Measurements from ENCODE around the gene CSNK1A1. TPM values are rescaled to one million over a fixed set of nuclear protein-coding genes. Genes with fewer than 3 reads are reported as not detected.
"Not testable (repeated sequence)": the region's sequence is repeated elsewhere in the genome, so short reads cannot be mapped to it uniquely, and the experiment has no call there.

The CSNK1A1 gene
- total RNA-seq (234 TPM), polyA plus RNA-seq (100 to 1,000 TPM; 134 to 152 (median 147) TPM)

- ATAC-seq (ENCODE audit: low read depth in 2 of 2) (peak; percentile 87 to 90), DNase-seq (peak; percentile 98 to 99 (median 98))
- peaks cover 23% of the 10 kb centered on the region for H3K36me3 Mint-ChIP-seq
- Histone ChIP-seq H3K27me3 (ENCODE audit: control insufficient read depth, insufficient read depth, low read length) (no peaks in the 10 kb centered on the region), H3K27ac (ENCODE audit: insufficient read depth, low read length, poor library complexity, severe bottlenecking) (peak within 1 kb of the TSS; percentile 97), H3K36me3 (ENCODE audit: control insufficient read depth, insufficient read depth, low read length) (peaks cover 13% of the 10 kb centered on the region), H3K4me1 (ENCODE audit: control insufficient read depth, insufficient read depth, low read length, poor library complexity, severe bottlenecking) (peaks cover 34% of the 10 kb centered on the region), H3K9me3 (ENCODE audit: control insufficient read depth in 2 of 2, low read length in 2 of 2) (no peaks in the 10 kb centered on the region), H3K4me3 (ENCODE audit: low read depth, low read length) (peak within 1 kb of the TSS; percentile 94)
- H3K4me1 Mint-ChIP-seq = peaks cover 18 to 38% (median 26%) of the 10 kb centered on the region in 4 donors
- H3K27ac Mint-ChIP-seq = peak within 1 kb of the TSS; percentile 99
- H3K4me3 Mint-ChIP-seq = peak within 1 kb of the TSS; percentile 96 to 100 (median 100)
- peaks cover 5% of the 10 kb centered on the region for H3K27me3 Mint-ChIP-seq
- H3K9me3 Mint-ChIP-seq = no peaks in the 10 kb centered on the region
These were observed at the start of gene CSNK1A1 for GRCh38 chr5:149551227-149552037. Gene CSNK1A1, minus strand, starts transcription at chr5:149551439. Its CDS starts 475 bp downstream, at chr5:149550964.

- no peaks in the 10 kb centered on the region for H3K9me3 ChIP-seq (ENCODE audit: control insufficient read depth in 2 of 2, low read length in 2 of 2)
- Mint-ChIP-seq H3K27me3 (no peaks in the 10 kb centered on the region), H3K27ac (no peak overlapping the region), H3K4me1 (peaks cover 0 to 7% (median 2%) of the 10 kb centered on the region in 4 donors), H3K4me3 (no peak overlapping the region), H3K9me3 (peaks cover 0 to 4% (median 0%) of the 10 kb centered on the region in 7 donors), H3K36me3 (peaks cover 3% of the 10 kb centered on the region)
- no peaks in the 10 kb centered on the region for H3K36me3 ChIP-seq (ENCODE audit: control insufficient read depth, insufficient read depth, low read length)
- H3K4me1 ChIP-seq (ENCODE audit: control insufficient read depth, insufficient read depth, low read length, poor library complexity, severe bottlenecking) = peaks cover 1% of the 10 kb centered on the region
- no peak for DNase-seq
- ATAC-seq (ENCODE audit: low read depth in 2 of 2) = no peak
- no peak overlapping the region for H3K4me3 ChIP-seq (ENCODE audit: low read depth, low read length)
- no peaks in the 10 kb centered on the region for H3K27me3 ChIP-seq (ENCODE audit: control insufficient read depth, insufficient read depth, low read length)
- H3K27ac ChIP-seq (ENCODE audit: insufficient read depth, low read length, poor library complexity, severe bottlenecking) = no peak overlapping the region
These were observed 49.7 kb upstream of the CSNK1A1 start for GRCh38 chr5:149600932-149601331.

GRCh38 chr5:149599375-149599774 is 48.1 kb upstream of the CSNK1A1 start:
- H3K4me1 Mint-ChIP-seq = peaks cover 0 to 6% (median 0%) of the 10 kb centered on the region in 4 donors
- no peak for ATAC-seq (ENCODE audit: low read depth in 2 of 2)
- no peaks in the 10 kb centered on the region for H3K27me3 Mint-ChIP-seq
- H3K27ac ChIP-seq (ENCODE audit: insufficient read depth, low read length, poor library complexity, severe bottlenecking) = no peak overlapping the region
- H3K27ac Mint-ChIP-seq = no peak overlapping the region
- H3K27me3 ChIP-seq (ENCODE audit: control insufficient read depth, insufficient read depth, low read length) = no peaks in the 10 kb centered on the region
- H3K4me1 ChIP-seq (ENCODE audit: control insufficient read depth, insufficient read depth, low read length, poor library complexity, severe bottlenecking) = no peaks in the 10 kb centered on the region
- H3K9me3 Mint-ChIP-seq = peaks cover 0 to 4% (median 0%) of the 10 kb centered on the region in 7 donors
- H3K4me3 Mint-ChIP-seq = no peak overlapping the region
- H3K9me3 ChIP-seq (ENCODE audit: control insufficient read depth in 2 of 2, low read length in 2 of 2) = no peaks in the 10 kb centered on the region
- no peak overlapping the region for H3K4me3 ChIP-seq (ENCODE audit: low read depth, low read length)
- H3K36me3 Mint-ChIP-seq = peaks cover 3% of the 10 kb centered on the region
- H3K36me3 ChIP-seq (ENCODE audit: control insufficient read depth, insufficient read depth, low read length) = no peaks in the 10 kb centered on the region
- DNase-seq = no peak

GRCh38 chr5:149598966-149599365 is 47.7 kb upstream of the CSNK1A1 start:
- peaks cover 0 to 6% (median 0%) of the 10 kb centered on the region in 4 donors for H3K4me1 Mint-ChIP-seq
- ATAC-seq (ENCODE audit: low read depth in 2 of 2) (no peak), DNase-seq (no peak)
- peaks cover 0 to 4% (median 0%) of the 10 kb centered on the region in 7 donors for H3K9me3 Mint-ChIP-seq
- no peaks in the 10 kb centered on the region for H3K4me1 ChIP-seq (ENCODE audit: control insufficient read depth, insufficient read depth, low read length, poor library complexity, severe bottlenecking)
- H3K9me3 ChIP-seq (ENCODE audit: control insufficient read depth in 2 of 2, low read length in 2 of 2) = no peaks in the 10 kb centered on the region
- no peak overlapping the region for H3K4me3 ChIP-seq (ENCODE audit: low read depth, low read length)
- no peak overlapping the region for H3K27ac Mint-ChIP-seq
- H3K4me3 Mint-ChIP-seq = no peak overlapping the region
- H3K36me3 ChIP-seq (ENCODE audit: control insufficient read depth, insufficient read depth, low read length) = no peaks in the 10 kb centered on the region
- no peak overlapping the region for H3K27ac ChIP-seq (ENCODE audit: insufficient read depth, low read length, poor library complexity, severe bottlenecking)
- H3K27me3 Mint-ChIP-seq = no peaks in the 10 kb centered on the region
- H3K27me3 ChIP-seq (ENCODE audit: control insufficient read depth, insufficient read depth, low read length) = no peaks in the 10 kb centered on the region
- H3K36me3 Mint-ChIP-seq = peaks cover 3% of the 10 kb centered on the region

GRCh38 chr5:149598234-149598633 is 47.0 kb upstream of the CSNK1A1 start:
- not testable (repeated sequence) for H3K9me3 ChIP-seq (ENCODE audit: control insufficient read depth in 2 of 2, low read length in 2 of 2); H3K27me3 Mint-ChIP-seq; H3K36me3 ChIP-seq (ENCODE audit: control insufficient read depth, insufficient read depth, low read length); H3K4me3 Mint-ChIP-seq; H3K4me1 Mint-ChIP-seq; H3K4me1 ChIP-seq (ENCODE audit: control insufficient read depth, insufficient read depth, low read length, poor library complexity, severe bottlenecking); H3K27ac ChIP-seq (ENCODE audit: insufficient read depth, low read length, poor library complexity, severe bottlenecking); H3K36me3 Mint-ChIP-seq; DNase-seq; H3K27me3 ChIP-seq (ENCODE audit: control insufficient read depth, insufficient read depth, low read length); ATAC-seq (ENCODE audit: low read depth in 2 of 2); H3K9me3 Mint-ChIP-seq; H3K27ac Mint-ChIP-seq; H3K4me3 ChIP-seq (ENCODE audit: low read depth, low read length)

GRCh38 chr5:149597618-149598017 is 46.4 kb upstream of the CSNK1A1 start:
- Mint-ChIP-seq H3K9me3 (peaks cover 0 to 4% (median 0%) of the 10 kb centered on the region in 7 donors), H3K4me1 (peaks cover 0 to 6% (median 0%) of the 10 kb centered on the region in 4 donors), H3K27me3 (no peaks in the 10 kb centered on the region), H3K27ac (no peak overlapping the region), H3K36me3 (peaks cover 3% of the 10 kb centered on the region), H3K4me3 (no peak overlapping the region)
- Histone ChIP-seq H3K4me1 (ENCODE audit: control insufficient read depth, insufficient read depth, low read length, poor library complexity, severe bottlenecking) (no peaks in the 10 kb centered on the region), H3K36me3 (ENCODE audit: control insufficient read depth, insufficient read depth, low read length) (no peaks in the 10 kb centered on the region), H3K27me3 (ENCODE audit: control insufficient read depth, insufficient read depth, low read length) (no peaks in the 10 kb centered on the region), H3K27ac (ENCODE audit: insufficient read depth, low read length, poor library complexity, severe bottlenecking) (no peak overlapping the region), H3K9me3 (ENCODE audit: control insufficient read depth in 2 of 2, low read length in 2 of 2) (no peaks in the 10 kb centered on the region), H3K4me3 (ENCODE audit: low read depth, low read length) (no peak overlapping the region)
- no peak for ATAC-seq (ENCODE audit: low read depth in 2 of 2)
- DNase-seq = no peak

- DNase-seq (no peak), ATAC-seq (ENCODE audit: low read depth in 2 of 2) (no peak)
- Mint-ChIP-seq H3K4me1 (peaks cover 0 to 6% (median 2%) of the 10 kb centered on the region in 4 donors), H3K4me3 (no peak overlapping the region), H3K27me3 (peaks cover 6% of the 10 kb centered on the region), H3K36me3 (peaks cover 3% of the 10 kb centered on the region), H3K27ac (no peak overlapping the region), H3K9me3 (peaks cover 0 to 4% (median 0%) of the 10 kb centered on the region in 7 donors)
- H3K36me3 ChIP-seq (ENCODE audit: control insufficient read depth, insufficient read depth, low read length) = no peaks in the 10 kb centered on the region
- H3K4me3 ChIP-seq (ENCODE audit: low read depth, low read length) = no peak overlapping the region
- H3K9me3 ChIP-seq (ENCODE audit: control insufficient read depth in 2 of 2, low read length in 2 of 2) = no peaks in the 10 kb centered on the region
- H3K27me3 ChIP-seq (ENCODE audit: control insufficient read depth, insufficient read depth, low read length) = no peaks in the 10 kb centered on the region
- H3K4me1 ChIP-seq (ENCODE audit: control insufficient read depth, insufficient read depth, low read length, poor library complexity, severe bottlenecking) = no peaks in the 10 kb centered on the region
- no peak overlapping the region for H3K27ac ChIP-seq (ENCODE audit: insufficient read depth, low read length, poor library complexity, severe bottlenecking)
These were observed 45.5 kb upstream of the CSNK1A1 start for GRCh38 chr5:149596712-149597111.

GRCh38 chr5:149595105-149595504 is 43.9 kb upstream of the CSNK1A1 start:
- H3K9me3 Mint-ChIP-seq; H3K27me3 ChIP-seq (ENCODE audit: control insufficient read depth, insufficient read depth, low read length); H3K27ac Mint-ChIP-seq; H3K27ac ChIP-seq (ENCODE audit: insufficient read depth, low read length, poor library complexity, severe bottlenecking); H3K4me1 Mint-ChIP-seq; ATAC-seq (ENCODE audit: low read depth in 2 of 2); H3K9me3 ChIP-seq (ENCODE audit: control insufficient read depth in 2 of 2, low read length in 2 of 2); DNase-seq; H3K4me3 ChIP-seq (ENCODE audit: low read depth, low read length); H3K36me3 Mint-ChIP-seq; H3K4me3 Mint-ChIP-seq; H3K4me1 ChIP-seq (ENCODE audit: control insufficient read depth, insufficient read depth, low read length, poor library complexity, severe bottlenecking); H3K27me3 Mint-ChIP-seq; H3K36me3 ChIP-seq (ENCODE audit: control insufficient read depth, insufficient read depth, low read length): not testable (repeated sequence)
